GM21529 (cell line): Measurements from ENCODE around the gene AXIN2.

Experiments
- ATAC-seq: cut with Tn5 transposase; IDR thresholded peaks from one replicate; pipeline ENCODE4 v1.9.1; 2021; ENCODE audit not compliant: unreplicated experiment

The AXIN2 gene

DNA sequence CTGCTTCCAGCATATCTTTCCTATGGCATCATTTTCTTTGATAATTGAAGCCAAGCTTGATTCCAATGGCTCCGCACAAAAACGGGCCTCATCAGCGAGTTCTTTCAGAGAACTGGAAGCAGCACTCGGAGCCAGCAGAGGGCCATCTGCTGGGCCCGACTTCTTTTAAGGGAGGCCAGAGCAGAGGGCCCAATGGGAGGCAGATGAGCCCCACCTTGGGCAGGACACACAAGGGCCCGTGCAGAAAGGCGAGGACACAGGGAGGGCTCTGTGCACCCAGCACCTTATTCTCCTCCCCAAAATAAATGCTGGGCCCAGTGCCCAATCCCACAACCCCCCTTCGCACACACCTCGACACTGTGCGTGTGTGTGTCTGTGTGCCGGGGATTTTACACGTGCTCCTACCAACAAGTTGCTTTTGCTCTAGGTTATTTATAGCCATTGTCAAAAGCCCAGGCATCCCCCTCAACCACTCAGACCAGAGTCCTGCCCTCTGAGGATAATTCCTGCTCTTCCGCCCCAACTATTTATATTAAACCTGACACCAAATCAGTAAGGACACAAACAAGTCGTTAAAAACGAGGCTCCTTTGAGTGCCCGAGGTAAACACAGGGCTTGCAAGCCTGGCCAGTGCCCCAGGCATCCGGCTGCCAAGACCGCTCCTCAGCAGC, 6.8 kb downstream of the AXIN2 start:
- no peak for ATAC-seq

DNA sequence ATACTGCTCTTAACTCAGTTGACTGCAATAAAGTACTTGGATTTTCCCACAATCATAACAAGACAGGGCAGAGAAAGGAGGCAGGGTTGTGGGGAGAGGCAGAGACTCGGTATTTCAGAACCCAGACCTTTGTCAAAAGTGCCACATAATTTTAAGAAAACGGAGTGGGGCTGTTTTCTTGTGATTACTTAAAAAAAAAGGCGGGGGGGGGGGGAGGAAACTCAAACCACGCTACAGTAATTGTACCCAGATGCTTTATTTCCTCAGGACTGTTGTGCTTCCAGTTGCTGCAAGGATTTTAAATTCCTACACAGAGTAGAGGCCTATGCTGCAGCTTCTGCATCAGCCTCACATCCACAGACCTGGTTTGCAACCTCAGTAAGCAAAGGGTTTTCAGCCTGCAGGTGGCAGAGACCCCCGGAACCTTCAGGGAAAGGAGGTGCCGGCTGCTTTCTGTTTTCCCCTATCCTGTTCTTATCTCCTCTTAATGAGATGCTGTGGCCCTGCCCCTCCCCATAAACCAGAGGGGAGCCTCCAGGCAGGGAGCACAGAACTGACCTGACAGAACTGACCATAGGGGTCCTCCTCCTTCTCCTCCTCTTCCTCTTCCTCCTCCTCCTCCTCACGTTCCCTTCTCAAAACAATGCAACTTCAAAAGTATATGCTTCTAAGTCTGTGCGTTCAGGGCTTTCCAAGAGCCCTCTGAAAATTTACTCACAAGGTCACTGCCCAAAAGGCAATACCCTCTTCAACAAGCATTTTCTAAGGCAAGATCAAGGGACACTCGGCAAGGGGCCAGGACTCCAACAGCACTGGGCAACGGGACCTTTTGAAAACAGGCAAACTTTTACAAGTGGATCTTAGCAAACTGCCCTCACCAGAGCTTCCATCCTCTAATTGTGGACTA, 7.5 kb downstream of the AXIN2 start:
- ATAC-seq = no peak

DNA sequence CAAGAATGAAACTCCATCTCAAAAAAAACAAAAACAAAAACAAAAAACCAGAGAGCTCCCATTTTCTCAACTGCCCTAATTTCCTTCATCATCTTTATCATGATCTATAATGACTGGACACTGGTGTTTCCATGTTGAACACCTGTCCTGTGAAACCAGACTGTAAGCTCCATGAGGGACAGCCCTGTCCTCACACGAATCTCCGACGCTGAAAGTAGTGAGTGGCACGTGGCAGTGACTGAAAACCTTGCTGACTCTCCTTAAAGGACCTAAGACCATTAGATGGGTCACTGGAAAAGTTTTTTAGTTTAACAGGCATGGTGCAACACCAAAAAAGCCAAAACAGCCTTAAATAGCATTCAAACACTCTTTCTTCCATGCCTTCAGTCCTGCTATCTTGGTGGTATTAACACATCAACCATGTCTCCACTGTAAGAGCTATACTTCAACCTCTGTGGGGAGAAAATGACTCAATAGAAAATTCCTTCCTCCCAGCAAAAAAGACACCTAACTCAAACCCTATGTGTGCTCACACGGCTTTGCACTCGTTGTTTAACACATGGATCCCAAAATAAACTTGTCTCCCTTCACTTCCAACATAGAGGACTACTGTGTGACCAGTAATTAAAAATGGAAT, 8.3 kb downstream of the AXIN2 start:
- no peak for ATAC-seq

DNA sequence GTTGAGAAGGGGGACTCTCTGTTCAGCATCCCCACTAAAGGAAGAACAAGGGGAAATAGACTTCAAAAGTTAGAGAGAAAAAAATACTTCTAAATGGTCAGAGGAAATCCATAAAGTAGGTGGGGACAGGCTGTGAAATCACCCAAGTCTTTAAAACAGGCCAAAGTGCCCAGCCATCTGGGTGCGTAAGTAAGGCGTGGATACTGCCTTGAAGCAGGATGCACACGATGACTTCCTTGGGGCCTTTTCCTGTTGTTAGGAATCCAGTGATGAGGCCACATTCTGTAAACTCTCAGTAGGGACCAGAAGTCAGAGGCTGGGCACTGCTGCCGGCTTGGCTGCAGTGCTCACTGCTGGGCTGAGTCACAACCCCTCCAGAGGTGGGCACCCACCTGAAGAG, 9.2 kb downstream of the AXIN2 start:
- no peak for ATAC-seq

DNA sequence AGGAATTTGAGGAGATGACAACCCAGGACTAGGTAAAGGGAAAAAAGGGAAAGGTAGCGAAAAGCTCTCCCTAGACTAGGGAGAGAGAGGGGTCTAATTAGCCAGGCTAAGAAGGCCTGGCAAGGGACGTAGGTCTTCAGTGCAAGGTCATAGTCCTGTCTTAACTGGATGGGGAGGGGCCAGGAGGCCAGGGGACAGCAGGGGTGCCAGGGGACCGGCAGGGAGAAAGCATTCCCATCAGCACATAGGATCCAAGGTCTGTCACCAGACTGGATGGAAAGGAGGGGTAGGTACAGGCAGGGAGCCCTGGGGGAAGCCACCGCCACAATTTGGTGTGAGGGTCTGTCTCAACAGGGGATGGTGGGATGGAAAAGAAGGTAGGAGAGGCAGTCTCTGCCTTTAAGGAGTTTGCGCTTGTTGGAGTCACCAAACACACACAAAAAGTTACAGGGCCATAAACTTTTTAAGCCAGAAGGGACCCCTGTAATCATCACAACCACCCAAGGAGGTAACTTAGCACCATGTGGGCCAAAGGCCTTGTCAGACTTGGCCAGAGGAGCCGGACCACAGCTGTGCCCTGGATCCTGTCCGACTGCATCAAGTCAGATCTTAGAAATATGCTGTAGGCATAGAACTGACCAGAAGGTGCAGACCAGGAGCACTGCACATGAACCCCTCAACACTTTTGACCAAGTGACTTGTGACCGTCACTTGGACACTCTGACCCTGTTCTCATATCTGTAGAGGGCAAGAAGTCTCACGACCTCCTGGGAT, 10.0 kb downstream of the AXIN2 start:
- ATAC-seq = no peak

DNA sequence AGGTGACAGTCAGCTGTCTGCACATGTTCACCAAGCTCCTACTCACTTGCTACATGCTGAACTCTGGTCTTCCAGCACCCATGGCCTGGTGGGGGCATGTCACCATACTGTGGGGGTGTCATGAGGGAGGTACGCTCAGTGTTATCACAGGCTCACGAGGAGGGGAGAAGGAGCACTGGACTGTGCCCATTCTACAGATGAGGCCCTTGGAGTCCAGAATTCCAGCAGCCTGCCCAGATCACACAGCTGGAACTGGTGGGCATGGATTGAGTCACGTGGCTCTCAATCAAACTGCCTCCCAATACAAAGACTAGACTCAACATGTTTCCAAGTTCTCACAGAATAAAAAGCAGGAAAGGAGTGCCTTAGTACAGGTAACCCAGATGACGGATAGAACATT, 10.7 kb downstream of the AXIN2 start:
- ATAC-seq = no peak

DNA sequence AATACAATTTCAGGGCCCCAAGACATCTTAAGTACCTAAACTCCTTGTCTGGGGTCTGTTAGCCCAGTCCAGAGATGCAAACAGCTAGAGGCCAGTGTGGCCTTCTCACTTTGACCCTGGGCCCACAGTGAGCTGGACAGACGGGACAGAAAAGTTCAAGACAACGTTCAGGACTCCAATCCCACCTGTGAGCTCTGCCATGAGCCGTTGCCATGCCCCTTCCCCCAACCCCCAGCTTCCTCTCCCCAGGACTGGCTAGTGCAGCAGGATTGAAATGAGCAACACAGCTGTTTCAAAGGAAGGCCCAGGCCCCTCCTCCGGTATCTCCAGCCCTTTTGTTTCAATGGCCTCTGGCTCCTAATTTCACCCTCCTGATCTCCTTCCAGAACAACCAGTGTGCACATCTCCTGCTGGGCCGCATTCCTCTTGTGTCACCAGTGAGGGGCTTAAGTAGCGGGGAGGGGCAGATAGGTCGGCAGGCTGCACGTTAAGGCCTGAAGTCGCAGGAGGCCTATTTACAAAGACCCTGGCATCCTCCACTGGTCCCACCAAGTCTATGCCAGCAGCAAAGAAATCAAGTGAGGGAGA, 11.3 kb downstream of the AXIN2 start:
- no peak for ATAC-seq

DNA sequence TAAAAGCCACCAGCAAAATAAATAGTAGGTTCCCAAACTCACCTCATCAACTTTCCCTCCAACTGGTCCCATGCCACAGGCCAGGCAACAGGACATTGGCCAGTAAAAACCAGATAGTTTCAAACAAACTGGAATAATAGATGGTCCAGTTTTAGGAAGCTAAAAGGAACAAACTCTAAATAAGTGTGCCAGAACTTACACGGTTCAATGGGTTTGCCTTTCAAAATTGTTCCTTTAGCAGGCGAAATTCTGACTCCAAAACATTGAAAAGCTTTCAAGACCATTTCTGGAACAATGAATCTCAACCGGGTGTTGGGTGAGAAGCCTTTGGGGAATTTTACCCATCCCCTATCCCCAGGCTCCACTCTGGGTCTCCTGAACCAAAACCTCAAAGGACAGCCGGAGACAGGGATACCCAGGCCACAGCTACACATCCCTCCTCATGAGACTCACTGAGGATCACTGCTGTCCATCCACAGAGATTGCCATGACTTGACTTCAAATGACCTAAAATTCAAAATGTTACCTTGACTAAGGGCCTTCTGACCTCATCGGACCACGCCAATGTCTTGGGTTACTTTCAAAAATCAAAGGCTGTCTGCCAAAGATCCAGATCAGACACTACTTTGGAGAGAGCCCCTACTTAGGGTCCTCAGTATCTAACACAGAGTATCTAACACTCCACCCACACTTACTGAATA, 13.0 kb downstream of the AXIN2 start:
- ATAC-seq = no peak

DNA sequence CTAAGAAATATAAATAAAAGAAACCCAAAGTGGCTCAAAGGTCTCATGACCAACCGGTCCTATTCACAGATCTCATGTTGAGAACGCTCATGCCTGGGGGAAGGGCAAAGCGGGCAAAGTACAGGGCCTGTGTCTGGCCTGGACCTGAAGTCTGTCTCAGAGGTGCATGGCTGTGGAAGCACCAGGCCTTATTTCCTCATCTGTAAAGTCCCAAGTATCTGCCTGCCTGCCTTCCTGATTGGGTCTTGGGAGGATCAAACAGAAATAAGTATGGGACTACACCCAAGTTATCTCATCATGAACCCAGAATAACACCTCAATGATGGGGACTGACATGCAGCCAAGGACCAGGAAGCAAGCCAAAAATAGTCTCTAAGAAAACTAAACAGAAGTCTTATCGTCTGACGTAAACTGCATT, 14.2 kb downstream of the AXIN2 start:
- ATAC-seq = no peak

DNA sequence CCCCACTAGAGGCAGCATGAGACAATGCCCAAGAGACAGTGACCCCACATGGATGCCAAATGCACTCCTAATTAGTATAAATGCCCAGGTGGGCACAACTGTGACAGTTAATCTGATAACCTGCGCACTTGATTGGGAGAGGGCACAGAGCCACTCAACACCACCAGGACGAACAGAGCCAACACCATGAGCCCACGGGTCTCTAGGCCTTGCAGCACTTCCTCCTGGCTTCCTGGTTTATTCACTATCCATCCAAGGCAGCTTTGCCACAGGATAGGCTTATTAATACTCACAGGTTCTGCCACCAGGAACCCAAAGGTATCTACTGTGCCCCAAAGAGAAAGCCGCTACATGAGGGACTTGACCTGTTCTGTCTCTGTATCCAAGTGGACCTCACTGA, 14.9 kb downstream of the AXIN2 start:
- no peak for ATAC-seq

DNA sequence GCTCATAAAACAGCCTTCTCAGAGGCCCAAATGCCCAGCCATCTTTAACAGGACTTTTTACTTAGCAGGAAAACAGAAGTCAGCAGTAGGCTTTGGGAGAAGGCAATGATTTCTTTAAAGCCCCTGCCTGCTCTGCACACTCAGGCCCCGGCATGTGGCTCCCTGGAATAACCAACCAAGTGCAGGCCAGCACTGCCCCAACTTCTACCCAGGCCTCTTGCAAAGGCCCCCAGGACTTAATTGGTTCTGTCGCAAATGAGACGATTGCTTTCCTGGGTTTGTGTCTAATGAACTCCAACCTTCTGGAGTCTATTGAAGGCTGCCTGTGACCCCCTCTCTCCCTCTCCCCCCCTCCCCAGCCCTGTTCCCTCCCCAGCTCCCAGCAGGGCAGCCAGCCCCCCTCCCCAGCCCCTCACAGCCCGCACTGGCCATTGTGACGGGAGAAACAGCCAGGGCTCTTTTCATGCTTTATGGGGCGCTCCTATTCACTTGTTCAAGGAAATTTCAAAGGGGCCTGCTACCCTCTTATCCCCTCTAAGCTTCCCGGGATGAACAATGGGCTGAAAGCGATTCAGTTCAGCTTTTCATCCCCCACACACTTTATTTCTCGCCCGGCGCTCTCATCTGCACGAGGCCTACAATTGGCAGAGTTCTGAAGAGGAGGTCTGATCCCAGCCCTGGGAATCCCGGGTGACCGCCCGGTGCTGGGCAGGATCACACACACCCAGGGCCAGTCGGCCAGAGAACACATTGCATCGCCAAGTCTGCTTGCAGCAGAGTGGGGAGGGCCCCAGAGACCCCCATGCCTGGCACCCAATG, 15.5 kb downstream of the AXIN2 start:
- ATAC-seq = no peak

DNA sequence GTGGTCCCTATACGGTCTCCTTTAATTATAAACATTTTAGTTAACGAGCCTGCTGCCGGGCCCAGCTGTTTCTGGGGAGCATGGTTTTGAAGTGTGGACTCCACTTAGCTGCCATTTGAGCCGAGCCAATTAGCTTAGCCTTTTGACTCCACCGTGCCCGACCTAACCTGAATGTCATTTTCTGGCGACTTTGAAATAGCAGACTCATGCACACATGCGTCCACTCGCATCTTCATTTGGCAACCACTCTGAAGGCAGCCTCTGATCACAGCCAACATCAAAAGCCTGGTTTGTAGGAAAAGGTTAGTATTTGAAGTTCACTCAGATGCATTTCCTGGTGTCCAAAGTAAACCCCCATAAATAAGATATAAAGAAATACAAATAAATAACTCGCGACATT, 16.8 kb downstream of the AXIN2 start:
- ATAC-seq = no peak

DNA sequence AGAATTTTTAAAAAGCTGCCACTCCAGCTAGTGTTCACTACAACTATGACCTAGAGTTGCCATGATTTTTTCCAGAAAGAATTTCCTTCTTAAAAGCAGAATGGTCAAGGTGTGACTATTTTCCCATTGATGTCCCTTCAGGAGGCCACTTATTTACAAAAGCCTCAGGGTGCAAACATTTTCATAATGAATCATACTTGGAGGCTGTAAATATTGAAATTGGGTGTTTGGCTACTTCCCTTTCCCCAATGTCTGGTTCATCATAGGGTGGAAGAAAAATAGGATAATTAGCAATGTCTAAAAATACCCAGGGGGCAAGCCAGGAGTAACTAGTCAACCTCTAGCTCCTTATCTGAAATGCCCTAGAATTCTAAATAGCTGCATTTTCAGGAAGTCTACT, 18.8 kb downstream of the AXIN2 start:
- no peak for ATAC-seq

DNA sequence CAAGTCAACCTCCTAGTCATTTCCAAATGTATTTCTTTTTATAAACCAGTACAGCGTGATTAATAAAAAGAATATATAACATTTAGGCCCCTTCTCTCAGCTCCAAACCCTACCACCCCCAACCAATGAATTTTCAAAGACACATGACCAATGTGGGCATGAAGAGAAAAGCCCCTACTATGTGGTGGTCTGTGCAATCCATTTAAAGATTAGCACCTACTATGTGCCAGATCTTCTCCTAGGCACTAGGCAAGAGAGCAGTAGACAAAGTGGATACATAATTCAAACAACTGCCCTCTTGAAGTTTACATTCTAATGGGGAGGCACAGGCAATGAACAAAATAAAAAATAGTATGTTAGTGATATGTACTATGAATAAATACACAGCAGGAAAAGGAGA, 19.4 kb downstream of the AXIN2 start:
- ATAC-seq = no peak

DNA sequence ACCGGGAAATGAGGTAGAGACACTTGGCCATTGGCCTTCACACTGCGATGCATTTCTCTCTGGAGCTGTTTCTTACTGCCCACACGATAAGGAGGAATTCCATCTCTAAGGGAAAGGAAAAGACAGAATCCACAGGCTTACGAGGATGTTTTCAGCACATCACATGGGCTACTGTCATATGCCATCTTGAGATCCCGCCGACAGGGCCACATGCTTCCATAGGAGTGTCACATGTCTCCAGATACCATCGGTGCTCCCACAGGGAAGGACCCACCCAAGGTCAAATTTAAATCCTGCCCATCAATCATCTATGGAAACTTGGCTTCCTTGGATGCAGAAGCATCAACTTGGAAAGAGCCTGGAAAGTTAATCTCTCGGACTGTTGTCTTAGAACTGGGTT, 20.0 kb downstream of the AXIN2 start:
- no peak for ATAC-seq

DNA sequence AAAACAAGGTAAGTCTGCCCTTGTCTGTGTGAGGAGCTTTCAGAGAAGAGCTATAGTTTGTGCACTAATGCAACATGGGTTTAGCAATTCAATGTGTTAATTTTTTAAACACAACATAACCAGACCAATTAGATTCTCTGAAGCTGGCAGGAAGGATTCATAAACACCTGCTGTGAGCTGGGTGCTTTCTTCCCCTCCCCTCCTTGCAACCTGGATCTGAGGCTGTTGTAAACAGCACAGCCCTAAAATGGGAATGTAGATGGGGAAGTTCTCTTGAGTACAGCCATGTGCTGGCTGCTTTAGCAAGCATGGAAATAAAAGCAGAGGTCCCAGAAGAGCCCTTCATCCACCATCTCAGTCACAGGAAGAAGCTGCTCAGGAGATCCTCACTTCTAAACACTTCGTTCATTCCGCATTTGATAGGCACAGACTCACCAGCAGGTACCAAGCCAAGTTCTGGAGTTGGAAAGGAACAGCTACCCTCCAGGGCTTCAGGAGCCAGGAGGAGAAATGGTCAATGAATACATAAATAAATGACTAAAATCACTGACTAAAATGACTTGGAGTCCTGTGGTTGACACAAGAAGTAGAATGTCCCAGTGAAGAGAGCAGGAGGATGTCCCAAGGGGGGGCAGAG, 21.7 kb downstream of the AXIN2 start:
- no peak for ATAC-seq

DNA sequence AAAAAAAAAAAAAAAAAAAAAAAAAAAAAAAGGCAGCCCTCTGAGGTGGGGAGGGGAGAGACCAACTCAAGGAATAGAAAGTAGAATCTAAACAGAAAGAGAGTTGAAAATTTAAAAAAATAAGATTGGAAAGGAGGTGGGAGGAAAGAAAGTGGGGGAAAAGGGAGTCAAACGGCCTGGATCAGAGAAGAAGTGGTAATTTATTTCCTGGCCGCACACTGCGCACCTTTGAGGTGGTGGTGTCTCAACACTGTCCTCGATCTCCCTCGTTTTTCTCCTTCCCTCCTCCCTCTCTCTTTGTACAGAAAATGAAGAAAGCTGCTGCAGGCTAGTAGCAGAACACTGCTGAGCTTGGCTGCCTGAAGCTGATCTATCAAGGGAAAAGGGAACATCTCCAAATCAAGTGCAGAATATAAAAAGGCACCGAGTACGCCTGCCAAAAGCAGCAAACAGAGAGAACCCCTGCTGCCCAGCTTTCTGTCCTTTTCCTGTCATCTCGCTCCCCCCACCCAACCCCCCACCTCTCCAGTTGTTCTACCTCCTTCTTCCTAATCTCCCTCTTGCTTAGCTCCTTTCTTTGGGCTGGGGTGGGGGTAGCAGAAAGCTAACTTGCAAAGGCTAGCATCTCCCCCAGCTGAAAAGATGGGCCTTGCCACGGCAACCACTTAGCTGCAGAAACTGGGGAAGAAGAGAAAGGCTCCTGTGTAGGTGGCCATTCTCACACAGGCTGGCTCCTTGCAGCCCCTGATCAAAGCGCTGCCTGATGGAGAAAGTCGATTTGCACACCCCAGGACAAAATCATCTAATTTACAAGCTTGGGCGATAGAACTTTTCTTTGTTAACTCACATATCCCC, 22.5 kb downstream of the AXIN2 start:
- no peak for ATAC-seq
